GDM1 (cell line): ENCODE results near the gene GRHPR.

ENCODE experiments used
- DNase-seq: peaks from one replicate; lab custom pipeline; 2025; lab: John Stamatoyannopoulos, UW

GRHPR gene

GRCh38 chr9:37480759-37481158 is 58.3 kb downstream of the GRHPR start:
- DNase-seq, result no peak

- DNase-seq, result peak; percentile 92
Observed at GRCh38 chr9:37485389-37486255, 63.1 kb downstream of the GRHPR start, which contains the start of gene POLR1E. POLR1E (plus strand) TSS chr9:37485948; CDS start chr9:37486048, 100 bp downstream.

GRCh38 chr9:37486256-37486615 is 63.7 kb downstream of the GRHPR start:
- no peak for DNase-seq
